Naive thymus-derived CD8-positive, alpha-beta T cell (primary cell): ENCODE results near the gene LSM12. TPM values are rescaled to one million over a fixed set of nuclear protein-coding genes. Genes with fewer than 3 reads are reported as not detected.

Experiments used
- ATAC-seq, 2 donors: fragments of 150-1000 bp; cut with Tn5 transposase in 1 of 2; sonication (Bioruptor Pico), chemical (Tn5 transposase) in 1 of 2; 1 replicate in 1 of 2; 2 replicates in 1 of 2; pipeline ENCODE4 v1.10.0; 2021; ENCODE audit warnings: mild to moderate bottlenecking in 2 of 2, moderate library complexity in 2 of 2
- POLR2A ChIA-PET: fragments of 350-600 bp; sonication (Branson Sonifier 250); formaldehyde crosslinking; loops from one replicate; lab custom pipeline; 2021; ENCODE audit warnings: antibody characterized with exemption; lab: Charles Lee
- DNase-seq, 10 donors: peaks; one replicate each; pipeline versions ENCODE4 v3.0.0 to v3.0.0-alpha.2; 2020 to 2022
- H3K27ac Mint-ChIP-seq, 10 donors: one replicate each; pipeline ENCODE4 v1.8.0; 2020 to 2022; ENCODE audit warnings: mild to moderate bottlenecking in 10 of 10, mixed read lengths in 10 of 10, moderate library complexity in 4 of 10, inconsistent platforms in 1 of 10
- H3K27me3 Mint-ChIP-seq, 5 donors: one replicate each; pipeline ENCODE4 v1.8.0; 2021 to 2022; ENCODE audit warnings: mixed read lengths in 5 of 5
- H3K36me3 Mint-ChIP-seq, 3 donors: one replicate each; pipeline ENCODE4 v1.8.0; 2020 to 2022; ENCODE audit warnings: mixed read lengths in 3 of 3, mild to moderate bottlenecking in 2 of 3, inconsistent platforms in 1 of 3
- H3K4me1 Mint-ChIP-seq, 4 donors: one replicate each; pipeline ENCODE4 v1.8.0; 2021 to 2022; ENCODE audit warnings: mixed read lengths in 4 of 4
- H3K4me3 Mint-ChIP-seq, 10 donors: one replicate each; pipeline ENCODE4 v1.8.0; 2020 to 2022; ENCODE audit warnings: mild to moderate bottlenecking in 10 of 10, mixed read lengths in 10 of 10, moderate library complexity in 6 of 10, inconsistent platforms in 1 of 10
- H3K9me3 Mint-ChIP-seq, 9 donors: one replicate each; pipeline ENCODE4 v1.8.0; 2020 to 2022; ENCODE audit warnings: mixed read lengths in 9 of 9, mild to moderate bottlenecking in 3 of 9, inconsistent platforms in 1 of 9, moderate library complexity in 1 of 9
- polyA plus RNA-seq, 3 donors: library from polyadenylated mRNA; unstranded; fragments of 300-500 nt; fragmentation: Illumina TruSeq; gene quantifications; one replicate each; pipeline ENCODE4 v1.2.3, GENCODE V29; 2021
- total RNA-seq, 8 experiments: library from RNA in 2 of 8; stranded (reverse) in 2 of 8; gene quantifications; one replicate each; pipeline ENCODE4 v1.2.3 and lab custom pipeline; 2021 to 2026

The LSM12 gene
- total and polyA plus RNA-seq, 5 experiments from 2014 or later: 33.3 to 82.6 (median 63.4) TPM

DNA sequence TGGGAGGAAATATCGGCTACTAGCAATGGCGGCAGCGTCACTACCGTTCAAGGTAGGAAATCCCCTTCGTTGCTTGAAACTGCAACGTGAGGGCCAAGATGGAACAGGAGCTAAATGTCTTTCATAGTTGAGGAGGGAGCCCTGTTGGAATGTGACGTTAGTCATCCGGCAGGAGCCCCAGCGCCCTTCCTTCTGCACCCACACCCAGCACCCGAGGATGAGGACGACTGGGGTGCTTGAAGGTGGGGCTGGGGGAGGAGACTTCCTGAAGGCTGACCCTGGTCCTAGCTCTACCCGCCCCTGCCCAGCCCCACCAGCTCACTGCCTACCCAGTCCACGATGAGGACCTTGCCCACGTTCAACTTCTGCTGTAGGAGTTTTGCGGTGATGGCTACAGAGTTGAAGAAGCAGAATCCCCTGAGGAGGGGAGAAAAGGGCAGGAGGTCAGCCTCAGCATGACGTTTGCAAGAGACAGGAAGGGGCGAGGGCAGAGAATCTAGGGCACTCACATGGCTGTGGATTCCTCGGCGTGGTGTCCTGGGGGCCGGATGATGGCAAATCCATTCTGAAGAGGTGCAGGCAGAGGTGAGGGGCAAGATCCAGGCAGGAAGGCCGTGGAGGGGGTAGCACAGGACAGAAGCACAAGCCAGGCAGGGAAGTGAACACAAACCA lies 15.9 kb upstream of the LSM12 start:
- peak in 1 of 10 donors; percentile 22 for DNase-seq
- H3K36me3 Mint-ChIP-seq: peaks cover 0 to 50% (median 0%) of the 10 kb centered on the region in 3 donors
- H3K9me3 Mint-ChIP-seq: no peaks in the 10 kb centered on the region
- ATAC-seq: no peak
- no peaks in the 10 kb centered on the region for H3K27me3 Mint-ChIP-seq
- POLR2A ChIA-PET: no interaction called here
- peak overlapping the region in 2 of 10 donors; percentile 32 to 73 for H3K27ac Mint-ChIP-seq
- H3K4me1 Mint-ChIP-seq: peaks cover 2 to 6% (median 4%) of the 10 kb centered on the region in 4 donors
- peak overlapping the region in 1 of 10 donors; percentile 8 for H3K4me3 Mint-ChIP-seq

DNA sequence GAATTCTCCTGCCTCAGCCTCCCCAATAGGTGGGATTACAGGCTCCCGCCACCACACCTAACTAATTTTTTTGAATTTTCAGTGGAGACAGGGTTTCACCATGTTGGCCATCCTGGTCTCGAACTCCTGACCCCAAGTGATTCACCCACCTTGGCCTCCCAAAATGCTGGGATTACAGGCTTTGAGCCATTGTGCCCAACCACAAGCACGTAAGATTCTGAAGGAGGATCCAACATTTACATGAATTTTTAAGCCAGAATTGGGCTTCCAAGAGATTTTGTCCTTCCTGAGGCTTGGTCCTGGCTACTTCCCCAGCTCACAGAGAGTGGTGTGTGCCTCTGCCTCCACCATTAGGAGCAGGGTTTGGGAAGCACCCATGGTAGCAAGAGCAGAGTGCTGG lies 15.2 kb upstream of the LSM12 start:
- ATAC-seq: no peak
- H3K36me3 Mint-ChIP-seq: peaks cover 0 to 52% (median 0%) of the 10 kb centered on the region in 3 donors
- no peak overlapping the region for H3K27ac Mint-ChIP-seq
- no peaks in the 10 kb centered on the region for H3K9me3 Mint-ChIP-seq
- no peaks in the 10 kb centered on the region for H3K27me3 Mint-ChIP-seq
- no peak for DNase-seq
- POLR2A ChIA-PET: no interaction called here
- peaks cover 0 to 4% (median 0%) of the 10 kb centered on the region in 4 donors for H3K4me1 Mint-ChIP-seq
- no peak overlapping the region for H3K4me3 Mint-ChIP-seq

- Mint-ChIP-seq H3K4me3 (peak overlapping the region in 1 of 10 donors; percentile 14), H3K4me1 (peaks cover 0 to 9% (median under 1%) of the 10 kb centered on the region in 4 donors), H3K36me3 (peaks cover 0 to 56% (median 0%) of the 10 kb centered on the region in 3 donors), H3K27ac (peak overlapping the region in 6 of 10 donors; percentile 29 to 80 (median 69)), H3K27me3 (no peaks in the 10 kb centered on the region), H3K9me3 (no peaks in the 10 kb centered on the region)
- POLR2A ChIA-PET: no interaction called here
- ATAC-seq (no peak), DNase-seq (no peak)
Measured at GRCh38 chr17:44079877-44080821, 13.7 kb upstream of the LSM12 start.

DNA sequence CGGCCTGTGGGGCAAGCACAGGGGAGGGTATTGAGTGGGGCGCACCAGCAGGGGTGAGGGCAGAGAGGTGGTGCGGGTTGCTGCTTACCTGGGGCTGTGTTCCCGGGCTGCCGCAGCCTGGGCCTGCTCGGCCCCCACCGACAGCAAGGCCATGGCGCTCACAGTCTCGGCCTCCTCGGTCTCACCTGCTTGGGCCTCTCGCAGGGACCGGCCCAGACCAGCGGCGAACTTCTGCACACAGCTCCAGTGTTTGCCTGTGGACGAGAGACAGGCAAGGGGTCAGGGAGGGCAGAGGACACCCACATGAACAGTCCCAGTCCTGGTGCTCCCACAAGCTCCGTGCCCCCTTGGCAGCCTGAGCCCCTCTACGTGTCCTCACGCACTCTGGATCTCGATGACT lies 11.9 kb upstream of the LSM12 start:
- no peak overlapping the region for H3K27ac Mint-ChIP-seq
- no peaks in the 10 kb centered on the region for H3K9me3 Mint-ChIP-seq
- H3K36me3 Mint-ChIP-seq: peaks cover 0 to 49% (median 0%) of the 10 kb centered on the region in 3 donors
- no peak for DNase-seq
- peaks cover 1 to 10% (median 6%) of the 10 kb centered on the region in 4 donors for H3K4me1 Mint-ChIP-seq
- H3K4me3 Mint-ChIP-seq: no peak overlapping the region
- no peak for ATAC-seq
- no peaks in the 10 kb centered on the region for H3K27me3 Mint-ChIP-seq
- POLR2A ChIA-PET: interaction anchor here (0.8 kb wide), 1 partner anchor 45 kb away, joined by 3 read pairs; the partner anchor contains the start of gene HDAC5

DNA sequence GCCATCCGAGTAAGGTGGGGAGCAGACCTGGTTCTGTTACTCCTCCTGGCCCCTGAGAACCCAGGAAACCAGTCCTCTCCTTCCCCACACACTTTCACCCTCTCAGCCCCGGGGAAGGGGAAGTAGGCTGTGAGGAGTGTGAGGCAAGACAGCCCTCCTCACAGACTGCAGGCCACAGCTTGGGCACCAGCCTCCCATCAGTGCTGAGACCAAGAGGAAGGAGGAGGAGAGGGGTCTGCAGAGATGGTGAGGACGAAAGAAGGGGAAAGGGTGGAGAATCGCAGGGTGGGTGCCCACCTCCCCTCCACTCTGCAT lies 11.1 kb upstream of the LSM12 start:
- H3K36me3 Mint-ChIP-seq: peaks cover 0 to 47% (median 0%) of the 10 kb centered on the region in 3 donors
- no peak for ATAC-seq
- peaks cover 3 to 16% (median 11%) of the 10 kb centered on the region in 4 donors for H3K4me1 Mint-ChIP-seq
- no peak for DNase-seq
- H3K27me3 Mint-ChIP-seq: no peaks in the 10 kb centered on the region
- H3K27ac Mint-ChIP-seq: peak overlapping the region in 3 of 10 donors; percentile 57 to 80 (median 68)
- no peaks in the 10 kb centered on the region for H3K9me3 Mint-ChIP-seq
- H3K4me3 Mint-ChIP-seq: no peak overlapping the region
- POLR2A ChIA-PET: no interaction called here

DNA sequence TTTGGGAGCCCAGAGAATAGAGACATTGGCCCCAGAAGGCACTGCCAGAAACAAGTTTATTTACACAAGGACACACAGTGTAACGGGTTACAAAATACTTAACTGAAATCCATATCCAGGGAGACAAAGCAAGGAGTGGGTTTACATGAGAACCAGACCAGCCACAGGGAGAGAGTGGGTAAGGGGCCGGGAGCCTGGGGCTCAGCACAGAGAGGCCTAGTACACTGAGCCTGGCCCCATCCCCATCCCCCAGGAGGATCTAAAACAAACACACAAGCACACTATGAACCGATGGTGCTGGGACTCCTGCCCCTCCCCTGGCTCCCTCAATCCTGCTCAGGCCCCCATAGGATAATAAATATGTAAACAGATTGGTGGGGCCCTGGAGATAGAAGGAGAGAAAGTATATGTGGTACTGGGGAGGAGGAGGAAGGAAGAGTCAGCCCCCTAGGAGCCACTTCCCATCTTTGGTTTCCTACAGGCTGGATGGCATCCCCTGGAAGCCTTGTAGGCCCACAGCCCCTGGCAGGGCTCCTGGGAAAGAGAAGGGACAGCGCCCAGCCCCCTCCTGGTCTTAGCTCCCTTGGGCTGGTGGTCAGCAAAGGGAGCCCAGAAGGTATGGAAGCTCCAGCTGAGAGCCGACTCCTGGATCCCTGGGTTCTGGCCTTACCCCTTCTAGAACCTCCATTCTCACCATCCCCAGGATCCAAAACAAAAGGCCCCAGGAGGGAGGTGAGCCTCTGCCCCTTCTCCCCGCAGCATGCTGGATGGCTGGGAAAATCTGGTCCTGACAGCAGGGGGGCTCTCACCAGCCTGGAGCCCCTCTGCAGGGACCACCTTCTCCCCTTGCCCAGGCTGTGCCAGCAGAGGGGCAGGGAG lies 10.5 kb upstream of the LSM12 start:
- peak overlapping the region in 4 of 10 donors; percentile 48 to 73 (median 58) for H3K27ac Mint-ChIP-seq
- POLR2A ChIA-PET: no interaction called here
- no peaks in the 10 kb centered on the region for H3K27me3 Mint-ChIP-seq
- DNase-seq: no peak
- no peak for ATAC-seq
- no peaks in the 10 kb centered on the region for H3K9me3 Mint-ChIP-seq
- H3K36me3 Mint-ChIP-seq: peaks cover 0 to 41% (median 0%) of the 10 kb centered on the region in 3 donors
- H3K4me3 Mint-ChIP-seq: no peak overlapping the region
- H3K4me1 Mint-ChIP-seq: peaks cover 5 to 18% (median 14%) of the 10 kb centered on the region in 4 donors

GRCh38 chr17:44075598-44076293 lies 9.3 kb upstream of the LSM12 start:
- Mint-ChIP-seq H3K4me3 (no peak overlapping the region), H3K36me3 (peaks cover 0 to 33% (median 0%) of the 10 kb centered on the region in 3 donors), H3K27me3 (no peaks in the 10 kb centered on the region), H3K9me3 (no peaks in the 10 kb centered on the region), H3K4me1 (peaks cover 14 to 31% (median 25%) of the 10 kb centered on the region in 4 donors), H3K27ac (peak overlapping the region in 7 of 10 donors; percentile 8 to 71 (median 38))
- DNase-seq: no peak
- POLR2A ChIA-PET: interaction anchor here (1.1 kb wide), 1 partner anchor 46 kb away, joined by 3 read pairs; no protein-coding TSS in a partner anchor
- ATAC-seq: no peak

DNA sequence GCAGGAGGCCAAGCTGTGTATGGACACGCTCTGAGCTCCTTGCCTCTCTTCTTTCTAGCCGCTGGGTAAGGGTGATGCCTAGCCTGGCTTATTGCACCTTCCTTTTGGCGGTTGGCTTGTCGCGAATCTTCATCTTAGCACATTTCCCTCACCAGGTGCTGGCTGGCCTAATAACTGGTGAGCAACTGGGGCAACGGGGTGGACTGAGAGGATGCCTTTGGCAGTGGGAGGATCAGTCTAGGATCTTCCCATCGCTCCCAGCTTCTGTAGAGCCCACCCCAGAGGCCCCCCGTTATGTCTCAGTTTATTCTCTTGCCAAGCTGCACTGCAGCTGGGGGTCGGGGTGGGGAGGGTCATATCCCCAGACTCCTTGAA lies 8.4 kb upstream of the LSM12 start:
- Mint-ChIP-seq H3K4me3 (peak overlapping the region in 1 of 10 donors; percentile 58), H3K27me3 (no peaks in the 10 kb centered on the region), H3K36me3 (peaks cover 0 to 26% (median 0%) of the 10 kb centered on the region in 3 donors), H3K4me1 (peaks cover 19 to 37% (median 31%) of the 10 kb centered on the region in 4 donors), H3K9me3 (no peaks in the 10 kb centered on the region), H3K27ac (peak overlapping the region in 4 of 10 donors; percentile 38 to 86 (median 78))
- no peak for DNase-seq
- no peak for ATAC-seq
- POLR2A ChIA-PET: interaction anchor here (1.1 kb wide), 1 partner anchor 47 kb away, joined by 3 read pairs; no protein-coding TSS in a partner anchor

GRCh38 chr17:44074231-44074910 lies 7.9 kb upstream of the LSM12 start:
- no peak for ATAC-seq
- peak overlapping the region in 5 of 10 donors; percentile 27 to 82 (median 36) for H3K27ac Mint-ChIP-seq
- H3K9me3 Mint-ChIP-seq: no peaks in the 10 kb centered on the region
- H3K36me3 Mint-ChIP-seq: peaks cover 0 to 23% (median 0%) of the 10 kb centered on the region in 3 donors
- DNase-seq: no peak
- POLR2A ChIA-PET: interaction anchor here (1.1 kb wide), 1 partner anchor 48 kb away, joined by 3 read pairs; no protein-coding TSS in a partner anchor
- H3K4me1 Mint-ChIP-seq: peaks cover 20 to 40% (median 33%) of the 10 kb centered on the region in 4 donors
- no peaks in the 10 kb centered on the region for H3K27me3 Mint-ChIP-seq
- peak overlapping the region in 1 of 10 donors; percentile 11 for H3K4me3 Mint-ChIP-seq

GRCh38 chr17:44071772-44072171 lies 5.3 kb upstream of the LSM12 start:
- ATAC-seq (no peak), DNase-seq (no peak)
- POLR2A ChIA-PET: interaction anchor here (0.9 kb wide), 1 partner anchor 51 kb away, joined by 3 read pairs; the partner anchor contains the start of gene HDAC5
- Mint-ChIP-seq H3K4me1 (peaks cover 18 to 46% (median 44%) of the 10 kb centered on the region in 4 donors), H3K27me3 (no peaks in the 10 kb centered on the region), H3K9me3 (no peaks in the 10 kb centered on the region), H3K36me3 (peaks cover 0 to 10% (median 0%) of the 10 kb centered on the region in 3 donors), H3K27ac (peak overlapping the region; percentile 15 to 96 (median 90)), H3K4me3 (peak overlapping the region; percentile 80 to 98 (median 95))

- Mint-ChIP-seq H3K36me3 (peaks cover 0 to 5% (median 0%) of the 10 kb centered on the region in 3 donors), H3K4me1 (peaks cover 20 to 49% (median 48%) of the 10 kb centered on the region in 4 donors), H3K27ac (peak overlapping the region; percentile 90 to 97 (median 95)), H3K4me3 (peak overlapping the region; percentile 87 to 98 (median 96)), H3K9me3 (no peaks in the 10 kb centered on the region), H3K27me3 (no peaks in the 10 kb centered on the region)
- POLR2A ChIA-PET: interaction anchor here (0.9 kb wide), 1 partner anchor 52 kb away, joined by 3 read pairs; the partner anchor contains the start of gene HDAC5
- ATAC-seq (no peak), DNase-seq (no peak)
Measured at GRCh38 chr17:44071198-44071520, 4.7 kb upstream of the LSM12 start.
